HEK293T (cell line): ENCODE measurements around the gene MIPOL1.

ENCODE experiments used
- FOXM1 ChIP-seq: fragments of 450-650 bp; IDR thresholded peaks from 2 replicates; pipeline ENCODE4 v1.6.1; 2017; ENCODE audit warnings: mild to moderate bottlenecking, borderline replicate concordance
- HDGF ChIP-seq: fragments of 450-650 bp; IDR thresholded peaks from 2 replicates; pipeline ENCODE4 v1.6.1; 2017; ENCODE audit warnings: antibody characterized with exemption, borderline replicate concordance
- NFRKB ChIP-seq: fragments of 450-650 bp; IDR thresholded peaks from 2 replicates; pipeline ENCODE4 v1.6.1; 2016; ENCODE audit warnings: mild to moderate bottlenecking, moderate library complexity
- SUZ12 ChIP-seq: fragments of 450-650 bp; IDR thresholded peaks from 2 replicates; pipeline ENCODE4 v1.6.1; 2016; ENCODE audit warnings: mild to moderate bottlenecking

DNA sequence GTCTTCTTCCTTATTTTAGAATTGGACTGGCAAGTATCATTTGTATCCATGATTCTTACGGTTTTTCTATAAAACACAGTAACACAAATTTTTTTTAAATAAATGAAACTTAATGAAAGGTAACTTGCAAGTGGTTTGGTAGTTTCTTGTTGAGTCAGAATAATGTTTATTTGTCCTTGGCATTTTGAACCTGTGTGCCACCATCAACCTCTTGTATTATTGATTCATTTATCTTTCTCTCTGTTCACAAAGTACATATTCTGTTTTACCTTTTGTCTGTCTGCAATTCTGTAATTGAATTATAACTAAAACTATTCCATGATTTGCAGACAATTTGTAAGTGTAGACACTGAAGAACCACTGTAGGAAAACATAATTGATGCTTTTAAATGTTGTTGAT, 54.7 kb downstream of the MIPOL1 start:
- TF ChIP-seq FOXM1 = no peak
- no peak for TF ChIP-seq SUZ12
- TF ChIP-seq HDGF = no peak
- no peak for TF ChIP-seq NFRKB
